ENCODE results near the gene KCNQ1OT1.

Gene KCNQ1OT1

DNA sequence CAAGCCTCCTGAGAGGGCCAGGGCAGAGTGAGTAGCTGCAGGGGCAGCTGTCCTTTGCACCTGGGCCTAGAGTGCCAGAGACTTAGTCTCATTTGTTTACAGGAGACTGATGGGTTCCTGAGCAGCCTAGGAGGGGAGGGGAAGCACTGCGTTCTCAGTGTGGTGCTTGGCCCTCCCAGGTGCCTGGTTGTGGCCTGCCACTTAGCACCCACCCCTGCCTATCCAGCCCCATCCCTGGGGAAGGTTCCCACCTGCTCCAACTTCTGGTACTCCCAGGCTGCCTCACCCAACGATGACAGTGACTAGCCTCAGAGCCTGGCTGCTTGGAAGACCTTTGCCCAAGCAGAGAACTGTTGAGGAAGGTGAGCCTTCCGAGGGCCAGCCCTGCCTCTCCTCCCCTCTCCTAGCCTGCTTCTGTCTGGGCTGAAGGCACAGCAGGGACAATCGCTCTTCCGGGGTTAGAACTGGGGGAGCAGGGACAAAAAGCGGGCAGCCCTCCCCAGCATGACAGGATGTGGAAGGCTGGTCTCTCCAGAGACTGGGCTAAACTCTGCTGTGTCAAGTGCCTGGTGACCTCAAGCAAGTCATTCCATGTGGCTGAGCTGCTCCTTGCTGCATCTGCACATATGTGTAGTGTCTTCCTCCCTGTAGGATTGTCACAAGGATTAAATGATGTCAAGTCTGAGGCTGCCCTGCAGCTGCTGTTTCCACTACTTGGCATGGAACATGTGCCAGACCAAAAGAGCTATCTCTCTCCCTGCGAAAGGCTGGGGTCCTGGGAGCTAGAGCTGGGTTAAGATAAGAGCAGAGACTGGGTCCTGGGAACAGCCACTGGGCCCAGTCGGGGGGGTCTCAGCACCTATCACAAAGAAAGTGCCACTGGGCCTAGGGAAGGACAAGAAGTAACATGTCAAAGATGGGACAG is 9.9 kb downstream of the KCNQ1OT1 start:
- Histone ChIP-seq H3K4me3 (ENCODE audit: insufficient read depth in 1 of 2, low read depth in 1 of 2, low read length in 2 of 2) (no peak overlapping the region), H3K4ac (ENCODE audit: low read depth in 1 of 2, low read length in 2 of 2) (peak overlapping the region in 1 of 2 experiments; percentile 9), H3K4me1 (ENCODE audit: control insufficient read depth, insufficient read depth, low read depth, low read length) (peaks cover 80% of the 10 kb centered on the region), H3K14ac (ENCODE audit: low read length in 2 of 2) (peak overlapping the region in 1 of 2 experiments; percentile 24), H3K79me1 (replicated peaks; ENCODE audit: low read length, poor library complexity, severe bottlenecking) (no peaks in the 10 kb centered on the region), H2BK5ac (ENCODE audit: low read depth, low read length, poor library complexity, severe bottlenecking) (no peak overlapping the region), H2BK120ac (ENCODE audit: low read depth, low read length) (no peak overlapping the region), H2AK5ac (ENCODE audit: low read length, severe bottlenecking) (peak overlapping the region; percentile 24), H3K4me2 (ENCODE audit: low read length, poor library complexity, severe bottlenecking) (no peak overlapping the region), H3K23ac (ENCODE audit: low read length in 2 of 2) (peak overlapping the region in 1 of 2 experiments; percentile 67), H2BK15ac (ENCODE audit: low read depth, poor library complexity, severe bottlenecking) (no peak overlapping the region), H4K91ac (ENCODE audit: low read length) (peak overlapping the region; percentile 45), H3K9ac (ENCODE audit: low read length) (no peak overlapping the region), H3K18ac (ENCODE audit: low read depth in 1 of 2, low read length in 2 of 2) (peak overlapping the region; percentile 3 to 62), H3K27me3 (ENCODE audit: control insufficient read depth in 1 of 2, insufficient read depth in 1 of 2, low read length in 2 of 2) (no peaks in the 10 kb centered on the region), H2AFZ (ENCODE audit: low read depth, low read length) (no peak overlapping the region), H3K36me3 (ENCODE audit: control insufficient read depth in 1 of 2, insufficient read depth in 2 of 2, low read depth in 1 of 2, low read length in 2 of 2) (peaks cover 11 to 45% of the 10 kb centered on the region in 2 experiments), H4K8ac (ENCODE audit: low read length) (no peak overlapping the region), H3K27ac (ENCODE audit: low read length, poor library complexity, severe bottlenecking) (no peak overlapping the region), H2BK12ac (ENCODE audit: low read length in 2 of 2) (peak overlapping the region in 1 of 2 experiments; percentile 59), H3K9me3 (ENCODE audit: control insufficient read depth, low read length) (no peaks in the 10 kb centered on the region)
- 41% methylated on average over 8 of the region's 8 CpGs for WGBS
- peak; percentile 74 for DNase-seq

DNA sequence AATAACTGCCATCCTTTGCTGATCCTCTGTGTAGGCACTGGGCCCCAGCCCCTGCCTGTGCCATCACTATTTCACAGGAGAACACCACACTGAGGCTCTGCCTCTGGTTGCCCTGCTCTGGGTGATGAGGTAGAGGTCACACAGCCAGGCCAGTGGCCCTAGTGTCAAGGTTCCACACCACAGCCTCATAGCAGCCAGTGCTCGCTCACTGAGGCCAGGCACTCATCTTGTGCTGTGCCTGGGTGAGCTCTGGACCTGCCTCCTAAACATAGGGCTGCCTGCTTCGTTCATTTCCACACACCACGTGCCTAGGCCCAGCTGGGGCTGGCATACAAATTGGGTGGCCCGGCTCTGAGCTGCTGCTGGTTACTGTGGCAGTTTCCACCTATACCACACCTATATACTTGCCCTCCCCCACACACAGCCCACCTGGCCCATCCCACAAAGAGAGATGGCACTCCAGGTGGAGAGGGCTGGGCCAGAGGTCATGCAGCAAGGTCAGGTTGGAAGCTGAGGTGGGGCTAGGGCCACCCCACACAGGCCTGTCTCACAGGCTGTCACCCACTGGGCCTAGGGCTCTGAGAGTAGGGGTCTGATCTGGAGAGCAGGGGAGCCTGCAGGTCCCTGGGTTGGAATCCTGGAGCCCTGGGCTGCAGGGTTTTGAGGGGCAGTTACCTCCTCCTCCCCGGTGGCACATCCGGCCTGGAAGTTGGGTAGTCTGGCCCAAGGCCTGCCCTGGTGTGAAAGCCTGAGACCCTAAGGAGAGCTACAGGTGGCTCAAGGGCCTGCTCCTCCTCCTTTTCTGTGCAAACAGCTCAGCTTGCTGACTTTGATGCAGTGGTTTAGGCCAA is 11.2 kb downstream of the KCNQ1OT1 start:
- no peak for DNase-seq
- WGBS = 94% methylated on average over 6 of the region's 6 CpGs

DNA sequence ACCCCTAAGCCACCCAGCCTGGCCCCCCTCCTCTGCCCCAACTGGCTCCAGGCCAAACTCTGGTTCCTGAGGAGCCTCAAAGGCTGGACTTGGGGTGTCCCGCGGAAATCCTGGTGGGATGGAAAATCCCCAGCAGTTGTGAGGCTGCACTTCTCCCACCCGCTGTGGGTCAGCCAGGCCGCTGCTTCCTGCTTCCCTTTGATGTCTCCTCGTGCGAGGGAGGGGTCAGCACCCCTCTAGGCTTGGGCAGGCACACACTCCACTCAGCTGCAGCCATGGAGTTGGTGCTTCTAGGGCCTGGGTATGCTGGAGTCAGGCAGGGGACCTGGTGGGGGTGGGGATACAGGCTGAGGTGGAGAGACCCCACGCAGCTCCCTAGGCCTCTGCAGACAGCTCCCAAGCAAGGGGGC is 12.0 kb downstream of the KCNQ1OT1 start:
- DNase-seq = no peak
- H3K36me3 ChIP-seq (ENCODE audit: control insufficient read depth in 1 of 2, insufficient read depth in 2 of 2, low read depth in 1 of 2, low read length in 2 of 2) = peaks cover 17 to 37% of the 10 kb centered on the region in 2 experiments
- no peak overlapping the region for H4K91ac ChIP-seq (ENCODE audit: low read length)
- peak overlapping the region; percentile 10 for H2AK5ac ChIP-seq (ENCODE audit: low read length, severe bottlenecking)
- peak overlapping the region in 1 of 2 experiments; percentile 48 for H2BK12ac ChIP-seq (ENCODE audit: low read length in 2 of 2)
- no peak overlapping the region for H2BK120ac ChIP-seq (ENCODE audit: low read depth, low read length)
- no peak overlapping the region for H3K4ac ChIP-seq (ENCODE audit: low read depth in 1 of 2, low read length in 2 of 2)
- peaks cover 71% of the 10 kb centered on the region for H3K4me1 ChIP-seq (ENCODE audit: control insufficient read depth, insufficient read depth, low read depth, low read length)
- H3K4me2 ChIP-seq (ENCODE audit: low read length, poor library complexity, severe bottlenecking) = peak overlapping the region; percentile 17
- no peaks in the 10 kb centered on the region for H3K79me1 ChIP-seq (replicated peaks; ENCODE audit: low read length, poor library complexity, severe bottlenecking)
- H4K8ac ChIP-seq (ENCODE audit: low read length) = no peak overlapping the region
- peak overlapping the region in 1 of 2 experiments; percentile 52 for H3K18ac ChIP-seq (ENCODE audit: low read depth in 1 of 2, low read length in 2 of 2)
- H3K23ac ChIP-seq (ENCODE audit: low read length in 2 of 2) = no peak overlapping the region
- no peak overlapping the region for H3K9ac ChIP-seq (ENCODE audit: low read length)
- H3K27me3 ChIP-seq (ENCODE audit: control insufficient read depth in 1 of 2, insufficient read depth in 1 of 2, low read length in 2 of 2) = no peaks in the 10 kb centered on the region
- no peak overlapping the region for H3K4me3 ChIP-seq (ENCODE audit: insufficient read depth in 1 of 2, low read depth in 1 of 2, low read length in 2 of 2)
- no peak overlapping the region for H2BK5ac ChIP-seq (ENCODE audit: low read depth, low read length, poor library complexity, severe bottlenecking)
- H3K9me3 ChIP-seq (ENCODE audit: control insufficient read depth, low read length) = no peaks in the 10 kb centered on the region
- H3K27ac ChIP-seq (ENCODE audit: low read length, poor library complexity, severe bottlenecking) = no peak overlapping the region
- WGBS = 56% methylated on average over 7 of the region's 7 CpGs
- H2BK15ac ChIP-seq (ENCODE audit: low read depth, poor library complexity, severe bottlenecking) = no peak overlapping the region
- no peak overlapping the region for H3K14ac ChIP-seq (ENCODE audit: low read length in 2 of 2)
- no peak overlapping the region for H2AFZ ChIP-seq (ENCODE audit: low read depth, low read length)

More for the DNA sequence above, 11.2 kb downstream of the KCNQ1OT1 start:
- peak overlapping the region in 1 of 2 experiments; percentile 88 for H3K14ac ChIP-seq (ENCODE audit: low read length in 2 of 2)
- peaks cover 16 to 38% of the 10 kb centered on the region in 2 experiments for H3K36me3 ChIP-seq (ENCODE audit: control insufficient read depth in 1 of 2, insufficient read depth in 2 of 2, low read depth in 1 of 2, low read length in 2 of 2)
- no peaks in the 10 kb centered on the region for H3K9me3 ChIP-seq (ENCODE audit: control insufficient read depth, low read length)
- H2AFZ ChIP-seq (ENCODE audit: low read depth, low read length) = no peak overlapping the region
- no peak overlapping the region for H3K4ac ChIP-seq (ENCODE audit: low read depth in 1 of 2, low read length in 2 of 2)
- H3K27me3 ChIP-seq (ENCODE audit: control insufficient read depth in 1 of 2, insufficient read depth in 1 of 2, low read length in 2 of 2) = no peaks in the 10 kb centered on the region
- H2BK15ac ChIP-seq (ENCODE audit: low read depth, poor library complexity, severe bottlenecking) = no peak overlapping the region
- no peaks in the 10 kb centered on the region for H3K79me1 ChIP-seq (replicated peaks; ENCODE audit: low read length, poor library complexity, severe bottlenecking)
- no peak overlapping the region for H3K9ac ChIP-seq (ENCODE audit: low read length)
- H3K4me1 ChIP-seq (ENCODE audit: control insufficient read depth, insufficient read depth, low read depth, low read length) = peaks cover 77% of the 10 kb centered on the region
- H3K27ac ChIP-seq (ENCODE audit: low read length, poor library complexity, severe bottlenecking) = no peak overlapping the region
- peak overlapping the region; percentile 4 for H4K91ac ChIP-seq (ENCODE audit: low read length)
- H2AK5ac ChIP-seq (ENCODE audit: low read length, severe bottlenecking) = peak overlapping the region; percentile 26
- peak overlapping the region; percentile 14 to 16 for H2BK12ac ChIP-seq (ENCODE audit: low read length in 2 of 2)
- H3K4me3 ChIP-seq (ENCODE audit: insufficient read depth in 1 of 2, low read depth in 1 of 2, low read length in 2 of 2) = no peak overlapping the region
- H2BK120ac ChIP-seq (ENCODE audit: low read depth, low read length) = no peak overlapping the region
- peak overlapping the region in 1 of 2 experiments; percentile 13 for H3K18ac ChIP-seq (ENCODE audit: low read depth in 1 of 2, low read length in 2 of 2)
- H4K8ac ChIP-seq (ENCODE audit: low read length) = no peak overlapping the region
- no peak overlapping the region for H3K23ac ChIP-seq (ENCODE audit: low read length in 2 of 2)
- H3K4me2 ChIP-seq (ENCODE audit: low read length, poor library complexity, severe bottlenecking) = no peak overlapping the region
- no peak overlapping the region for H2BK5ac ChIP-seq (ENCODE audit: low read depth, low read length, poor library complexity, severe bottlenecking)

DNA sequence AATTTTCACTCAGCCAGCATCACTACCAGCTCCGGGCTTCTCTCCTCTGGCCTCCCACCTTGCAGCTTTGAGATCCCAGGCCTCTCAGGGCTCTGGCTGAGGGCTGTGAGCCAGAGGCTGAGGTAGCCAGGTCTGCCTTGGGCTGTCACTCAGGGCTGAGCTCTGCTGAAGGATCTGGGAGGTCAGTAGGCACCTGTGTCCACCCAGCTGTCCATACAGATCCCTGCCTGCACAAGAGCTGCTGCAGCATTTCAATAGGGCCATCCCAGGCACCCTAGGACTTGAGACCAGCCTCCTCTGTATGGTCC is 12.6 kb downstream of the KCNQ1OT1 start:
- no peaks in the 10 kb centered on the region for H3K27me3 ChIP-seq (ENCODE audit: control insufficient read depth in 1 of 2, insufficient read depth in 1 of 2, low read length in 2 of 2)
- no peak overlapping the region for H4K8ac ChIP-seq (ENCODE audit: low read length)
- peak overlapping the region; percentile 10 for H2BK5ac ChIP-seq (ENCODE audit: low read depth, low read length, poor library complexity, severe bottlenecking)
- no peak overlapping the region for H3K9ac ChIP-seq (ENCODE audit: low read length)
- no peak overlapping the region for H2BK120ac ChIP-seq (ENCODE audit: low read depth, low read length)
- no peak overlapping the region for H3K4me3 ChIP-seq (ENCODE audit: insufficient read depth in 1 of 2, low read depth in 1 of 2, low read length in 2 of 2)
- no peak overlapping the region for H3K14ac ChIP-seq (ENCODE audit: low read length in 2 of 2)
- H3K27ac ChIP-seq (ENCODE audit: low read length, poor library complexity, severe bottlenecking) = no peak overlapping the region
- H2AFZ ChIP-seq (ENCODE audit: low read depth, low read length) = no peak overlapping the region
- no peak overlapping the region for H2BK15ac ChIP-seq (ENCODE audit: low read depth, poor library complexity, severe bottlenecking)
- H3K4me2 ChIP-seq (ENCODE audit: low read length, poor library complexity, severe bottlenecking) = no peak overlapping the region
- no peak for DNase-seq
- H3K4ac ChIP-seq (ENCODE audit: low read depth in 1 of 2, low read length in 2 of 2) = no peak overlapping the region
- H3K36me3 ChIP-seq (ENCODE audit: control insufficient read depth in 1 of 2, insufficient read depth in 2 of 2, low read depth in 1 of 2, low read length in 2 of 2) = peaks cover 22 to 37% of the 10 kb centered on the region in 2 experiments
- H3K9me3 ChIP-seq (ENCODE audit: control insufficient read depth, low read length) = no peaks in the 10 kb centered on the region
- 85% methylated on average over 1 of the region's 1 CpG for WGBS
- no peak overlapping the region for H3K23ac ChIP-seq (ENCODE audit: low read length in 2 of 2)
- H3K79me1 ChIP-seq (replicated peaks; ENCODE audit: low read length, poor library complexity, severe bottlenecking) = no peaks in the 10 kb centered on the region
- no peak overlapping the region for H2BK12ac ChIP-seq (ENCODE audit: low read length in 2 of 2)
- peaks cover 70% of the 10 kb centered on the region for H3K4me1 ChIP-seq (ENCODE audit: control insufficient read depth, insufficient read depth, low read depth, low read length)
- peak overlapping the region; percentile 14 for H2AK5ac ChIP-seq (ENCODE audit: low read length, severe bottlenecking)
- H3K18ac ChIP-seq (ENCODE audit: low read depth in 1 of 2, low read length in 2 of 2) = no peak overlapping the region
- no peak overlapping the region for H4K91ac ChIP-seq (ENCODE audit: low read length)

Data from mesenchymal stem cell (in vitro differentiated cells and primary cell).